Activated naive CD8-positive, alpha-beta T cell treated with anti-CD3 and anti-CD28 coated beads for 36 hours (primary cell): Measurements from ENCODE around the gene MAD1L1. TPM values are rescaled to one million over a fixed set of nuclear protein-coding genes. Genes with fewer than 3 reads are reported as not detected.

Source experiments
- DNase-seq: peaks from one replicate; pipeline ENCODE4 v3.0.0; 2021
- H3K27ac Mint-ChIP-seq: one replicate; pipeline ENCODE4 v1.8.0; 2022; ENCODE audit warnings: mild to moderate bottlenecking, moderate library complexity, mixed read lengths
- H3K27me3 Mint-ChIP-seq: one replicate; pipeline ENCODE4 v1.8.0; 2022; ENCODE audit warnings: mild to moderate bottlenecking, mixed read lengths
- H3K36me3 Mint-ChIP-seq: one replicate; pipeline ENCODE4 v1.8.0; 2021; ENCODE audit warnings: mild to moderate bottlenecking, mixed read lengths
- H3K4me1 Mint-ChIP-seq: one replicate; pipeline ENCODE4 v1.8.0; 2021; ENCODE audit warnings: mixed read lengths
- H3K4me3 Mint-ChIP-seq: one replicate; pipeline ENCODE4 v1.8.0; 2022; ENCODE audit warnings: mild to moderate bottlenecking, moderate library complexity, mixed read lengths
- H3K9me3 Mint-ChIP-seq: one replicate; pipeline ENCODE4 v1.8.0; 2022; ENCODE audit warnings: mixed read lengths
- total RNA-seq, 2 experiments: library from RNA; stranded (reverse); gene quantifications; one replicate each; pipeline ENCODE4 v1.2.3, GENCODE V29; 2021

The MAD1L1 gene
- total RNA-seq, 2 experiments from 2014 or later: 36.5 to 37.8 TPM

DNA sequence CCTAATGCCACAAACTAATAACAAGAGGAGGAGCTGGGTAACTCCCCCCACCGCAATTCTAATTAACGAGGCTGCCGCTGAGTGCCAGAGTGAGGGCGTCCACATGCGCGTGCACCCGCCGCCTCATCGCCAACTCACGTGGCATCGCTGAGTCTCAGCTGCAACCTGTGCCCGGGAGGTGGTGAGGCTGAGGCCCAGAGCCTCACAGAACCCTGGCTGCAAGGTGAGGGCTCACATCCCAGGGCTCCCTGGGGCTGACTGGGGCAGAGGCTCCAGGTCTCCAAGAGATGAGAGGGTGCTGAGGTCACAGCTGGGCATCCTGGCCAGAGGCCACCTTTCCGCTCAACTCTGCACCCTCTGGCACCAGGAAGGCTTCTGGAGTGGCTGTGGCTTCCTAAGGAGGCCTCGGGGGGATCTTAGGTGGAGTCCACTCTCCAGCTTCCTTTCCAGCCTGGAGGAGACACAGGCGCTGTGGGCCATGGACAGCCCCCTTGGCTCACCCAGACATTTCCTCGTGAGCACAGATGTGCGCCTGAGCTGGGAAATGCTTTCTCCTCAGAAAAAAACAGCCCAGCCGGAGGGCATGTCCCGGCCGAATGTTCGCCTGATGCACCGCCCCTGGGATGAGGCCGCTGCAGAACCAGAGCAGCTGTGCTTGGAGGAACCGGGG lies 242.6 kb downstream of the MAD1L1 start:
- H3K36me3 Mint-ChIP-seq: peaks cover 12% of the 10 kb centered on the region
- no peak overlapping the region for H3K4me3 Mint-ChIP-seq
- H3K27me3 Mint-ChIP-seq: no peaks in the 10 kb centered on the region
- no peaks in the 10 kb centered on the region for H3K9me3 Mint-ChIP-seq
- no peak overlapping the region for H3K27ac Mint-ChIP-seq
- peaks cover 15% of the 10 kb centered on the region for H3K4me1 Mint-ChIP-seq
- no peak for DNase-seq

DNA sequence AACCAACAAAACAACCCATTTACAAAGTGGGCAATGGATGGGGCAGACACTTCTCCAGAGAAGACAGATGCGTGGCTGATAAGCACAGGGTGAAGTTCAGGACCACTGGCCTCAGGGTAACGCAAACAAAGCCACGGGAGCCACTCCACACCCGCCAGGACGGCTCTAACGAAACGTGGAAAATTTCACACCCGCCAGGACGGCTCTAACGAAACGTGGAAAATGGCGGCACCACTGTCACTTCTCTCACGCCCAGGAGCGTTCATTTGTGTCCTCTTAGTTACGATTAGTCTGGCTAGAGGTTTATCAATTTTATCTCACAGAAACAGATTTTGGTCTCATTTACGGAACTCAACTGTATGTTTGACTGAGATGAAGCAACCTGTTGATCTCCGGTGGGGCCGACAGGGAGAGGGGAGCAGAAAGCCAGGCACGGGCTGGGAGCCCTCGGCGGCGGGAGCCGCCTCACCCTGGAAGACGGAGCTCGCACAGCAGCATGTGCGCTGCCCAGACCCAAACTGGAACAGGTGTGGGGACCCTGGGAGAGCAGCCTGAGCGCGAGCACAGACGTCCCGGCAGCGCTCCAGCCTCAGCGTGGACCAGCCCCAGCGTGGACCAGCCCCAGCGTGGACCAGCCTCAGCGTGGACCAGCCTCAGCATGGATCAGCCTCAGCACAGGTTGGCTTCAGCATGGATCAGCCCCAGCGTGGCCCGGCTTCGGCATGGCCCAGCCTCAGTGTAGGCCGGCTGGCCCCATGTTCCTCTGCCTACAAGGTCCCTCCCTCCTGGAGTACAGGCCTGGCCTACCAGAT lies 243.5 kb downstream of the MAD1L1 start:
- H3K36me3 Mint-ChIP-seq: peaks cover 12% of the 10 kb centered on the region
- H3K27me3 Mint-ChIP-seq: no peaks in the 10 kb centered on the region
- no peak for DNase-seq
- no peak overlapping the region for H3K27ac Mint-ChIP-seq
- no peaks in the 10 kb centered on the region for H3K9me3 Mint-ChIP-seq
- peaks cover 15% of the 10 kb centered on the region for H3K4me1 Mint-ChIP-seq
- H3K4me3 Mint-ChIP-seq: no peak overlapping the region

DNA sequence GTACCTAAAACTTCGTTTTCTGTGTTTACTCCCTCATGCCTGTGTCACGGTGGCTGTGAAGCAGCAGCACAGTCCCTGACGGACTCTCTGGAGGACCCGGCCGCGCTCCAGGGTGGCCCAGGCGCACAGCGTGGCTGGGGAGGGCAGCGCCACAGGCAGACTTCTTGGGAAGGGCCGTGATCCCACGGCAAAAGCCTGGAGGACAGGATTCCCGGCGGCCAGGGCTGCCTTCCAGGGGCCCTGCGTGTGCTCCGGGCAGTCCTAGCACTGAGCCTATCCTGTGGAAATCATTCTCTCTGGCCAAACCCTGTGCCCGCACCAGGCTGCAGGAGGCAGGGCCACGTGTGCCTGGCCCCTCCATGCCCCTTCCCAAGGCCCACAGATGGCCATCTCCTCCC lies 244.2 kb downstream of the MAD1L1 start:
- Mint-ChIP-seq H3K36me3 (peaks cover 12% of the 10 kb centered on the region), H3K9me3 (no peaks in the 10 kb centered on the region), H3K4me3 (no peak overlapping the region), H3K27me3 (no peaks in the 10 kb centered on the region), H3K27ac (no peak overlapping the region), H3K4me1 (peaks cover 15% of the 10 kb centered on the region)
- DNase-seq: no peak

DNA sequence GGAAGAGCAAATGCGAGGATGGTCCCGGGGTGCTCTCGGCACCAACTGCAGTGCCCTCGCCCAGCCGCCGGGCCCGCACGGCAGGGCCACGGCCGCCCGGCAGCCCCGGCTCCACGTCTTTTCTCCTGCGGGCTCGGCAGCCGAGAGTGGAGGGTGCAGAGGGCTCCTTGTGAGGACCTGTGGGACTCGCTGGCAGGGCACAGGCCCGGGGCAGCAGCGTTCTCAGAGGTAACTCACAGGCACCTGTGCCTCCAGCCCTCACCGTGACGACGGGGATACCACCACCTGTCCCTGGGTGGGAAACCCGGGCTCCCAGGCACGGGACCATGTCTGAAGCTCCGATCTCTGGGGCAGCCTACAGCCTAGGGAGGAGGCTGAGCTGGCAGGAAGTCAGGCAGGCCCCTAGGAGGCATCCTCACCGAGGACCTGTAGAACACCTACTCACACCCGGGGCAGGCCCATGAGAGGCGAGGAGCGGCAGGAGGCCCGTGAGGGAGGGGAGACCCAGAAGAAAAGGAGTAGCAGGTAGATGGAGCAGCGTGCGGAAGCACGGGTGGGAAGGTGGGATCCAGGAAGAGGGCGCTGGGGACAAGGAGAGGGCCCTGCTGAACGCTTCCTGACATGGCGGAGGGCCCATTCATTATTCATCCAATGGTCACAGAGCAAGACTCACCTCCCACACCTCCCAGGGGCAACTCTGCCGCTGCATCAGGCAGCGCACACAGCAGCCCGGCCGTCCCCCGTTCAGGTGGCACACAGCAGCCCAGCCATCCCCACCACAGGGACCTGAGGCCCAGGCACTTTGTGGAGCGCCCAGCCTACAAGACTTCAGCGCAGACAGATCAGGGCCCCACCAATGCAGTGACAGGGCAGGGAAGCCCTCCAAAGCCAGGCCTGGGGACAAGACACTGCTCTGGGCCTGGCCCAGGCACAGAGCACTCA lies 244.9 kb downstream of the MAD1L1 start:
- Mint-ChIP-seq H3K4me1 (peaks cover 14% of the 10 kb centered on the region), H3K4me3 (no peak overlapping the region), H3K27me3 (no peaks in the 10 kb centered on the region), H3K9me3 (no peaks in the 10 kb centered on the region), H3K36me3 (peaks cover 12% of the 10 kb centered on the region), H3K27ac (peak overlapping the region; percentile 34)
- DNase-seq: no peak

DNA sequence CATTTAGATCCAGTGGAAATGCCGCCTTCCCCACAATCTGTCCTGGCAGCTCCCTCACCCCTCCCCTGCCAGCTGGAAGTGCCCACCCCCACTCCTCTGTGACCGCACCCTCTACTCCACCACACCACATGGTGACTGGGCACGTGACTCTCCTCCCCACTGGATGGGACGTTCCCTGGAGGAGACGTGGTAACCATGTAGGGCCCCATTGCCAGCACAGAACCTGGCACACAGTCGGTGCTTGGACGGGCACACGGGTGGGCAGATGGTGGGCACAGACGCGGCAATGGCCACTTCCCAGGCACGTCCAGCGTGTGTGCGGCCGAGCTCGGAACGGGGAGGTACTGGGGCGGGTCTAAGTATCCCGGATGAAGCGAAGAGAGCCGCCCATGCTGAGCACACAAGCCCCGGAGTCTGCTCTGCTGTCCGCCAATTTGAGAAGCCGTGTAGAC lies 245.6 kb downstream of the MAD1L1 start:
- Mint-ChIP-seq H3K4me3 (peak overlapping the region; percentile 32), H3K4me1 (peaks cover 14% of the 10 kb centered on the region), H3K27ac (peak overlapping the region; percentile 90), H3K36me3 (peaks cover 12% of the 10 kb centered on the region), H3K9me3 (no peaks in the 10 kb centered on the region), H3K27me3 (no peaks in the 10 kb centered on the region)
- DNase-seq: no peak

DNA sequence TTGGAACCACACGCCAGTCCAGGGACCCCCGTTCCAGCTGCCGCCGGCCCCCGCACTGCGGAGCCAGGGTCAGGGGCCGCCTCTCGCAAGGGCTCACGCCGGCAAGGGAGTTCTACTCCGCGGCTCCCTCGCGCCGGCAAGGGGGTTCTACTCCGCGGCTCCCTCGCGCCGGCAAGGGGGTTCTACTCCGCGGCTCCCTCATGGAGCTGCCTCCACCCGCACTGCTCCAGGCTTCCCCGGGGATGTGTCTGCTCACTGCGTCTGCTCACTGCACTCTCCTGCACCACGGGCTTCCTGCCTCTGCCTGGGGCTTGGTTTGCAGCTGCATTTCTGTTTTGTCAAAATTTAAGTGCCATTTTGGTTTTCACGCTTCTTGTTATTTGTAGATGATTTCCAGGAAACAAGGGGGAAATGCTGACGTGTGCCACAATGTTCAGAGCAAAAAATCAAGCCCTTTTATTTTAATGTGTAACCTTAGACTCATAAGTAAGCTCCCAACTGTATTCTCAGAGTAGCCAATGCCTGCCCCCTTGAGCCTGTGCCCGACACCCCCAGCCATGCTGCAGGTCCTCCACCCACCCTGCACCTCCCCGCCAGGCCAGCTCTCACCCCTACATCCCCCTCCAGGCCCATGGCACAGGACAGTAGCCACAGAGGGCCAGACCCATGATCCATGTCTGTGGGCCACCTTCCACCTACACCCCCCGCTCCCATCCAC lies 246.2 kb downstream of the MAD1L1 start:
- DNase-seq: peak; percentile 44
- peaks cover 14% of the 10 kb centered on the region for H3K4me1 Mint-ChIP-seq
- H3K27me3 Mint-ChIP-seq: no peaks in the 10 kb centered on the region
- peak overlapping the region; percentile 32 for H3K4me3 Mint-ChIP-seq
- H3K36me3 Mint-ChIP-seq: peaks cover 12% of the 10 kb centered on the region
- no peaks in the 10 kb centered on the region for H3K9me3 Mint-ChIP-seq
- peak overlapping the region; percentile 90 for H3K27ac Mint-ChIP-seq

DNA sequence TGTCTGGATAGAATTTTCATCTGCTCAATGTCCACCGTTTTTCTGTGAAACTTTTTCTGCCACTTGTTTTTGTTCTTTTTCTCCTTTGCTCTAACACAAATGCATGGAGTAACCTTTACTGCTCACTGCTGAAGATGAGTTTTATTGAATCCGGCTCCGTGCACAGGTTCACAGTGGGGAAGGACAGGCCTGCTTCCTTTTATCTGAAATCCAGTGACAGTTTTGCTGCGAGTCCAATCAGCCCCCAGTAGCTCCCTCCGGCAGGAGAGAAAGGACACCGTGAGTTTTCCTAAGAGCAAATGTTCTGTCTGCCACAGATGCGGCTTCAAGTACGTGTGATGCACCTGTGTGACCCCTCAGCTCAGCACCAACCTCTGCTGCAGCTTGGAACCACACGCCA lies 246.8 kb downstream of the MAD1L1 start:
- Mint-ChIP-seq H3K9me3 (no peaks in the 10 kb centered on the region), H3K4me1 (peaks cover 14% of the 10 kb centered on the region), H3K27ac (peak overlapping the region; percentile 44), H3K36me3 (peaks cover 12% of the 10 kb centered on the region), H3K4me3 (no peak overlapping the region), H3K27me3 (no peaks in the 10 kb centered on the region)
- no peak for DNase-seq

DNA sequence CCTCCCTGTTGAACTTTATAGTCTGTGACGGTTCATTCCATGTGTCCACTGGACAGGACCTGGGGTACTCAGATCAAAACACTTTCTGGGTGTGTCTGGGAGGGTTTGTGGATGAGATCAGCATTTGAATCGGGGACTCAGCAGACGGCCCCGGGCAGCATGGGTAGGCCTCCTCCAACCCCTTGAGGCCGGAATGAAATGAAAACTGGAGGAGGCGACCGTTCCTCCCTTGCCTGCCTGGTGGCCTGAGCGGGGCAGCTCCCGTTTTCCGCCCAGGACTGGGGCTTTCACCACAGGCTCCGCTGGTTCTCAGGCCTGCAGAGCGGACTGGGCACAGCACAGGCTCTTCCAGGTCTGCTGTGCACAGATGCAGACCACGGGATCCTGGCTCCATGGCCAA lies 247.7 kb downstream of the MAD1L1 start:
- H3K4me1 Mint-ChIP-seq: peaks cover 14% of the 10 kb centered on the region
- H3K27me3 Mint-ChIP-seq: no peaks in the 10 kb centered on the region
- H3K9me3 Mint-ChIP-seq: no peaks in the 10 kb centered on the region
- no peak overlapping the region for H3K27ac Mint-ChIP-seq
- no peak overlapping the region for H3K4me3 Mint-ChIP-seq
- DNase-seq: no peak
- peaks cover 12% of the 10 kb centered on the region for H3K36me3 Mint-ChIP-seq

DNA sequence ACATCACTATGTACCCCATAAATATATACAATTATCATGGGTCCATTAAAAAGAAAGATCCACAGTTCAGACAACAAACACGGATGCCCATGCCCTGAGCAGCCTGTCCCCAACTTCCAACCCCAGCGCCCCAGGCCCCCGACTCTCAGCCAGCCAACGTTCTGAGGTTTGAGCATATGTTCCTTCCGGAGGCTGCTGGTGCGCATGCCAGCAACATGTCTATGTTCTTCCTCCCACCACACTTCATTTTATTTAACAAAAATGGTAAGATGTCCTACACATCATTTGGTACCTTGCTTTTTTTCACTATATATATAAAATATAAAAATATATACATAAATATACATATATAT lies 250.9 kb downstream of the MAD1L1 start:
- Mint-ChIP-seq H3K4me1 (peaks cover 6% of the 10 kb centered on the region), H3K27me3 (no peaks in the 10 kb centered on the region), H3K4me3 (no peak overlapping the region), H3K36me3 (peaks cover 17% of the 10 kb centered on the region), H3K9me3 (no peaks in the 10 kb centered on the region), H3K27ac (no peak overlapping the region)
- no peak for DNase-seq

DNA sequence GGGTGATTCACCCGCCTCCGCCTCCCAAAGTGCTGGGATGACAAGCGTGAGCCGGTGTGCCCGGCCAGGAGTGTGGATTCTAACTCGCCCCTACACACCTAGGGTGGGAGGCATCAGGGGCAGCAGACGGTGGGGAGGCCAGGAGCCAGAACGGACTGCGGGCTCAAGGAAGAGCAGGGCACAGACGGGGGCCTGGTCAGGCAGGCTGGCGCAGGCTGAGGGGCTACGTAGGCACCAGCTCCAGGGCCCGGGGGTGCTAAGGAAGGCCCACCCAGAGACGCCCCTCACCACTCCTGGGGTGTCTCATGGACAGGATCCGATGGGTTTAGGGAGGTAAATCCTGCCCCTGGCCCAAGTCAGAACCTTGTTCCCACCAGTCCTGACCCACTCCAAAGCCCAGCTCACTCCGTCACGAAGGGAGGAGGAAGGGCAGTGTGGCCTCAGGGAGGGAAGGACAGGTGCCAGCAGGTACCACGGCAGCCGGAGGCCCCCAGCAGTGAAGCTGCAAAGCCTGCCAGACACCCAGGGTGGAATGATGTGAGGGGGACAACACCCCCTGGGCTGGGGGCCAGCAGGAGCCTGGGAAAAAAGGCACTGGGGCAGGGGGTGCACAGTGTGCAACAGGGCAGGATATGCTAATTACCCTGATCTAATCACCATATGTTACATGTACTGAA lies 251.4 kb downstream of the MAD1L1 start:
- H3K27ac Mint-ChIP-seq: no peak overlapping the region
- no peak for DNase-seq

DNA sequence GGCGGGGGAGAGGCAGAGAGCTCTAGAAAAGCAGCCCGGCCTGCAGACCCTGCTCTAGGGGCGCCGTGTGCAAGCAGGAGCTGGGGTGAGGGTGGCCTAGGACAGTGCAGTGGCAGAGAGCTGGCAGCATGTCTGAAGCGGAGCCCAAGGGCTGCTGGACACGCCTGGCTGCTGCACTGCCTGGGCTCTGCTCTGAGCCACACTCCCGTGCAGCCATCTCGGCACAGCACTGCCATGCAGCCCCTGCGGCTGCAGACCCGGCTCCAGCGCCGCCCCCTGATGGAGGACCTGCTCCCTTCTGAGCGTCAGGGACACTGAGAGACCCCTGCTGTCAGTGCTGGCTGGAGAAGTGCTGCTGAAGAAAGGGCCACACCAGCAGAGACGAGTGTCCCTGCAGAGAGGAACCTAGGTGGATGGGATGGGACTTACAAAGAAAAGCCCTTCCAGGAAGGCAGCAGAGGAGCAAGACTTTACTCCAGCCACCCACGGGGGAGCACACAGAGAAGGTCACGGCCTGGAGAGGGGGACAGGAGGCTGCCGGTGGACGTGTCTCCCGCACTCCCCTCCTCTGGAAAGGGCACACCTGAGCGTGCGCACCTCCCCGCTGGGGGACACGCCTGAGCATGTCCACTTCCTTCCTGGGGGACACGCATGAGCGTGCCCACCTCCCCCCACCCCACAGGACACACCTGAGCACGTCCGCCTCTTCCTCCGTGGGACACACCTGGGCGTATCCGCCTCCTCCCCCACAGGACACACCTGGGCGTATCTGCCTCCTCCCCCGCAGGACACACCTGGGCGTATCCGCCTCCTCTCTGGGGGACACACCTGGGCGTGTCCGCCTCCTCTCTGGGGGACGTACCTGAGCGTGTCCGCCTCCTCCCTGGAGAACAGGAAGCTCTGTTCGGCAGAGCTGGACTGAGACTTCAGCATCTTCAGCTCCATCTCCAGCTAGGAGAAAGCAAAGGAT lies 252.9 kb downstream of the MAD1L1 start:
- DNase-seq: no peak
- Mint-ChIP-seq H3K4me3 (no peak overlapping the region), H3K27me3 (no peaks in the 10 kb centered on the region), H3K9me3 (no peaks in the 10 kb centered on the region), H3K36me3 (peaks cover 12% of the 10 kb centered on the region), H3K4me1 (peaks cover 4% of the 10 kb centered on the region), H3K27ac (no peak overlapping the region)

More for the DNA sequence above, 251.4 kb downstream of the MAD1L1 start:
- peaks cover 15% of the 10 kb centered on the region for H3K36me3 Mint-ChIP-seq
- H3K9me3 Mint-ChIP-seq: no peaks in the 10 kb centered on the region
- H3K27me3 Mint-ChIP-seq: no peaks in the 10 kb centered on the region
- no peak overlapping the region for H3K4me3 Mint-ChIP-seq
- peaks cover under 1% of the 10 kb centered on the region for H3K4me1 Mint-ChIP-seq

DNA sequence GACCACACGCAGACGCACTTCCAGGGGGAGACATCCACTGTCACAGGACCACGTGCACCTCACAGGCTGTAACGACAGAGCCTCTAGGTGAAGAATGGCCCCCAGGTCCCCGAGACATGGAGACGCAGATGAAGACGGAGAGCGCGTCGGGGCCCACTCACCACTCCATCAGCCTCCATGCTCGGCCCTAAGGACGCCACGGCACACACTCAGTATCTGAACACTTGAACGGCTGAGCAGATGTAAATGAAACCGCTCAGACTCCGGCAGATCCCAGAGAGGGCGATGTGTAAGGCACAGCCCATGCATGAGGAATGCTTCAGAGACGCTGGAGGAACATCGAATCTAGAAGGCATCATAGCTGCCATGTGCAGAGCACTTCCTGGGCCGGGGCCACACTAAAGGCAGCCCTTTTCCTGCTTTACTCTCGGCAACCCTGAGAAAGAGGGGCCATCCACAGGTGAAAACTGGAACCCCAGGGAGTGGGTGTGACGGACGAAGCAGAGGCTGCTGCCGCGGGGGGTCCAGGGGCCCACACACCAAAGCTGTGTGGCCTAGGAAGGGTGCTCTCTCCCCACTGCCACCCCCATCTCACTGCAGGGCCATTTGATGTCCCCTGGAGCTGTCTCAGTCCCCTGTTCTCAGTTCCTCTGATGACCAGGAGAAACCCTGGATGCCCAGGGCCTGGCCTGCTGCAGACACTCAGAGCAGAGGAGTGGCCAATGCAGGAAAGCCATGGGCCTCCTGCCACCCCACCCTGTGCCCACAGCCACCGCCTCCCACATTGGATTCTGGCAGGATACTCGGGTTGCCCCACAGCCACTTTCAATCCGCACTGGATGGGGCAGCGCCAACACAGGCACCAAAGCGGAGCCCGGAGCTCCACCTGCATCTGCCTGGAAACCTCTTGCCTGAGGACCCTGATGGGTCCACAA lies 253.8 kb downstream of the MAD1L1 start:
- Mint-ChIP-seq H3K27me3 (no peaks in the 10 kb centered on the region), H3K27ac (no peak overlapping the region), H3K36me3 (peaks cover 12% of the 10 kb centered on the region), H3K4me3 (no peak overlapping the region), H3K4me1 (peaks cover 11% of the 10 kb centered on the region), H3K9me3 (no peaks in the 10 kb centered on the region)
- DNase-seq: no peak
